ENCODE results near the gene TECPR2.
"Not testable (repeated sequence)": the region's sequence is repeated elsewhere in the genome, so short reads cannot be mapped to it uniquely, and the experiment has no call there.

TECPR2 gene

DNA sequence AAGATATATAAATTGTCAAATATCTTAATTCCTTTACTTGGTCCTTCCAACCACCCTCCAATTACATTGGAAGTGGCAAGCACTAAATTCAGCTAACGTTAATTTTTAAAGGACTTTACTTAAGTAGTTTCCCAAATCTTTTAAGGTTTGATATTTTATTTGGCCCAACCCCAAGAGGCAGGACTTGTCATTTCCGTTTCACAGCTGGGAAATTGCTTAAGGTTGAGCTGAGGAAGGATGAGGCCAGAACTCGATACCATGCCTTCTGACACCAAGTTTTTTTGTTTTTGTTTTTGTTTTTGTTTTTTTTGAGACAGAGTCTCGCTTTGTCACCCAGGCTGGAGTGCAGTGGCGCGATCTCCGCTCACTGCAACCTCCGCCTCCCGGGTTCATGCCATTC is 11.1 kb upstream of the TECPR2 start:
- peaks cover 22 to 24% of the 10 kb centered on the region in 2 experiments for H3K36me3 ChIP-seq (ENCODE audit: control insufficient read depth in 1 of 2, insufficient read depth in 2 of 2, low read length in 2 of 2)
- not testable (repeated sequence) for H2AK5ac ChIP-seq (ENCODE audit: low read length); H3K4me3 ChIP-seq (ENCODE audit: low read depth, low read length); H3K27me3 ChIP-seq (ENCODE audit: insufficient read depth, low read length); DNase-seq; H3K79me1 ChIP-seq (ENCODE audit: low read length); H2BK120ac ChIP-seq (ENCODE audit: insufficient read depth, low read length, poor library complexity); H3K9me3 ChIP-seq (ENCODE audit: insufficient read depth, low read depth, low read length); H3K9ac ChIP-seq (ENCODE audit: low read length); H4K12ac ChIP-seq (ENCODE audit: low read depth, low read length); H3K4me1 ChIP-seq (ENCODE audit: control insufficient read depth in 1 of 2, insufficient read depth in 2 of 2, low read length in 2 of 2); H3K23ac ChIP-seq (ENCODE audit: low read length); H3K14ac ChIP-seq (ENCODE audit: low read length); H4K8ac ChIP-seq (ENCODE audit: low read depth, low read length); H3K18ac ChIP-seq (ENCODE audit: low read length); H2BK12ac ChIP-seq (ENCODE audit: low read length); H4K91ac ChIP-seq (ENCODE audit: low read depth, low read length); H3K4ac ChIP-seq (ENCODE audit: low read depth, low read length); H2AFZ ChIP-seq (ENCODE audit: insufficient read depth, low read length, poor library complexity); H2BK5ac ChIP-seq (ENCODE audit: low read depth, low read length, poor library complexity); H3K4me2 ChIP-seq (ENCODE audit: low read length); H3K79me2 ChIP-seq (ENCODE audit: control insufficient read depth, insufficient read depth, low read length, poor library complexity); H3K27ac ChIP-seq (ENCODE audit: low read depth, low read length)
- no CpG with 5 or more reads among the region's 9 CpGs for WGBS (ENCODE audit: extremely low coverage, insufficient coverage, insufficient read length)

DNA sequence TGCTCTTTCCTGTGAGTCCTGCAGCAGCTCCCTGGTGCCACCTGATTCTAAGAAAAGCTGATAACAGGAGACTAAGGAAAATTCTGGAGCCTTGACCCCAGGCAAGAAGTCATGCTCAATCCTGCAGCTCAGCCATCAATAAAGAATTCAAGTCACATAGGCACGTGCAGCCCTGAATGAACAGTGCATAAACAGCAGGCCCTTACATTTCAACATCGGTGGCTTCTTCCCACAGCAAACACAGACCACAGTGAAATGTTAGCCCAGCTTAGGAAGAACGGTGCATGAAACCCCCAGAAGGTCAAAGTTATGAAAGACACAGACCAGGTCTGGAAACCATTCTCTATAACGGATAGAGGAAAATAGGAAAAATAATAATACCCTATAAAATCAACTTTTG is 10.5 kb upstream of the TECPR2 start:
- Histone ChIP-seq H4K8ac (ENCODE audit: low read depth, low read length) (no peak overlapping the region), H4K91ac (ENCODE audit: low read depth, low read length) (no peak overlapping the region), H3K4ac (ENCODE audit: low read depth, low read length) (no peak overlapping the region), H3K36me3 (ENCODE audit: control insufficient read depth in 1 of 2, insufficient read depth in 2 of 2, low read length in 2 of 2) (peaks cover 21 to 22% of the 10 kb centered on the region in 2 experiments), H3K18ac (ENCODE audit: low read length) (no peak overlapping the region), H3K79me2 (ENCODE audit: control insufficient read depth, insufficient read depth, low read length, poor library complexity) (no peaks in the 10 kb centered on the region), H3K27me3 (ENCODE audit: insufficient read depth, low read length) (no peaks in the 10 kb centered on the region), H3K4me1 (ENCODE audit: control insufficient read depth in 1 of 2, insufficient read depth in 2 of 2, low read length in 2 of 2) (no peaks in the 10 kb centered on the region), H2BK120ac (ENCODE audit: insufficient read depth, low read length, poor library complexity) (no peak overlapping the region), H3K23ac (ENCODE audit: low read length) (no peak overlapping the region), H3K14ac (ENCODE audit: low read length) (no peak overlapping the region), H2BK5ac (ENCODE audit: low read depth, low read length, poor library complexity) (no peak overlapping the region), H2BK12ac (ENCODE audit: low read length) (no peak overlapping the region), H3K27ac (ENCODE audit: low read depth, low read length) (no peak overlapping the region), H2AK5ac (ENCODE audit: low read length) (no peak overlapping the region), H3K4me3 (ENCODE audit: low read depth, low read length) (no peak overlapping the region), H3K9ac (ENCODE audit: low read length) (no peak overlapping the region), H3K79me1 (ENCODE audit: low read length) (no peaks in the 10 kb centered on the region), H4K12ac (ENCODE audit: low read depth, low read length) (no peak overlapping the region), H3K9me3 (ENCODE audit: insufficient read depth, low read depth, low read length) (no peaks in the 10 kb centered on the region), H2AFZ (ENCODE audit: insufficient read depth, low read length, poor library complexity) (no peak overlapping the region), H3K4me2 (ENCODE audit: low read length) (no peak overlapping the region)
- no CpG with 5 or more reads among the region's 4 CpGs for WGBS (ENCODE audit: extremely low coverage, insufficient coverage, insufficient read length)
- DNase-seq = no peak

DNA sequence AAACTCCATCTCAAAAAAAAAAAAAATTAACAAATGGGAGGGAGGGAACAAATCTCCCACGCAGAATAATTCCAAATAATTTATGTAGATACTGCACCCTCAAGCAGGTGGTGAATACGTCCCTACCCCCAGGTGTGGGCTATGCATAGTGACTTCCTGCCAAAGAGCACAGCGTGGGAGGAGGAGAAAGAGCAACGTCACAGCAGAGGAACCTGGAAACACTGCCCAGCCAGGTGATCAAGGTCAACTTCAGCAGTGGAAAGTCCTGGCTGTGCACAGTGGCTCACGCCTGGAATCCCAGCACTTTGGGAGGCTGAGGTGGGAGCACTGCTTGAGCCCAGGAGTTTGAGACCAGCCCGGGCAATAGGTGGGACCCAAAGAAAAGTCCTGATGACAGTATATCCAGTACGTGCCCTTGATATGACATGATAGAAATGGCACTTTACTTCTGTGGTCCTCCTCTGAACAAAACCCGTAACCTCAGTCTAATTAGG is 9.6 kb upstream of the TECPR2 start:
- Histone ChIP-seq H3K79me1 (ENCODE audit: low read length) (no peaks in the 10 kb centered on the region), H3K4me3 (ENCODE audit: low read depth, low read length) (no peak overlapping the region), H2AK5ac (ENCODE audit: low read length) (no peak overlapping the region), H2BK120ac (ENCODE audit: insufficient read depth, low read length, poor library complexity) (no peak overlapping the region), H4K12ac (ENCODE audit: low read depth, low read length) (no peak overlapping the region), H2BK12ac (ENCODE audit: low read length) (no peak overlapping the region), H2AFZ (ENCODE audit: insufficient read depth, low read length, poor library complexity) (no peak overlapping the region), H3K27me3 (ENCODE audit: insufficient read depth, low read length) (no peaks in the 10 kb centered on the region), H3K36me3 (ENCODE audit: control insufficient read depth in 1 of 2, insufficient read depth in 2 of 2, low read length in 2 of 2) (peaks cover 17 to 22% of the 10 kb centered on the region in 2 experiments), H3K18ac (ENCODE audit: low read length) (no peak overlapping the region), H3K4me1 (ENCODE audit: control insufficient read depth in 1 of 2, insufficient read depth in 2 of 2, low read length in 2 of 2) (no peaks in the 10 kb centered on the region), H3K4me2 (ENCODE audit: low read length) (no peak overlapping the region), H4K8ac (ENCODE audit: low read depth, low read length) (no peak overlapping the region), H3K9ac (ENCODE audit: low read length) (no peak overlapping the region), H3K27ac (ENCODE audit: low read depth, low read length) (no peak overlapping the region), H3K14ac (ENCODE audit: low read length) (no peak overlapping the region), H3K4ac (ENCODE audit: low read depth, low read length) (no peak overlapping the region), H4K91ac (ENCODE audit: low read depth, low read length) (no peak overlapping the region), H3K23ac (ENCODE audit: low read length) (no peak overlapping the region), H3K9me3 (ENCODE audit: insufficient read depth, low read depth, low read length) (no peaks in the 10 kb centered on the region), H3K79me2 (ENCODE audit: control insufficient read depth, insufficient read depth, low read length, poor library complexity) (no peaks in the 10 kb centered on the region), H2BK5ac (ENCODE audit: low read depth, low read length, poor library complexity) (no peak overlapping the region)
- DNase-seq = no peak
- WGBS (ENCODE audit: extremely low coverage, insufficient coverage, insufficient read length) = no CpG with 5 or more reads among the region's 8 CpGs

DNA sequence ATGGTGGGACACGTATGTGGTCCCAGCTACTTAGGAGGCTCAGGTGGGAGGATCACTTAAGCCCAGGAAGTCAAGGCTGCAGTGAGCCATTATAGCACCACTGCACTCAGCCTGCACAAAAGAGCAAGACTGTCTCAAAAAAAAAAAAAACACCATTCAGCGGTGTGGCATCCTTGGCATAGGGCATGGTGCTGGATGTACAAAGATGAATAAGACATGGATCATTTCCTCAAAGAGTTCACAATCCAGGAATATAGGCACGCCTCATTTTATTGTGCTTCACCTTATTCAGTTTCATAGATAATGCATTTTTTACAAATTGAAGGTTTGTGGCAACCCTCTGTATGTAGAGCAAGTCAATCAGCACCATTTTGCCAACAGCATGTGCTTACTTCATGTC is 6.5 kb upstream of the TECPR2 start:
- Histone ChIP-seq H3K4ac (ENCODE audit: low read depth, low read length) (no peak overlapping the region), H4K8ac (ENCODE audit: low read depth, low read length) (no peak overlapping the region), H4K12ac (ENCODE audit: low read depth, low read length) (no peak overlapping the region), H3K23ac (ENCODE audit: low read length) (no peak overlapping the region), H4K91ac (ENCODE audit: low read depth, low read length) (no peak overlapping the region), H3K27ac (ENCODE audit: low read depth, low read length) (no peak overlapping the region), H2AFZ (ENCODE audit: insufficient read depth, low read length, poor library complexity) (no peak overlapping the region), H3K18ac (ENCODE audit: low read length) (no peak overlapping the region), H3K4me1 (ENCODE audit: control insufficient read depth in 1 of 2, insufficient read depth in 2 of 2, low read length in 2 of 2) (no peaks in the 10 kb centered on the region), H3K9me3 (ENCODE audit: insufficient read depth, low read depth, low read length) (no peaks in the 10 kb centered on the region), H3K4me2 (ENCODE audit: low read length) (no peak overlapping the region), H2AK5ac (ENCODE audit: low read length) (no peak overlapping the region), H2BK5ac (ENCODE audit: low read depth, low read length, poor library complexity) (no peak overlapping the region), H3K14ac (ENCODE audit: low read length) (no peak overlapping the region), H3K9ac (ENCODE audit: low read length) (no peak overlapping the region), H3K27me3 (ENCODE audit: insufficient read depth, low read length) (no peaks in the 10 kb centered on the region), H3K36me3 (ENCODE audit: control insufficient read depth in 1 of 2, insufficient read depth in 2 of 2, low read length in 2 of 2) (peaks cover 13 to 17% of the 10 kb centered on the region in 2 experiments), H3K79me2 (ENCODE audit: control insufficient read depth, insufficient read depth, low read length, poor library complexity) (no peaks in the 10 kb centered on the region), H2BK12ac (ENCODE audit: low read length) (no peak overlapping the region), H3K79me1 (ENCODE audit: low read length) (no peaks in the 10 kb centered on the region), H3K4me3 (ENCODE audit: low read depth, low read length) (no peak overlapping the region), H2BK120ac (ENCODE audit: insufficient read depth, low read length, poor library complexity) (no peak overlapping the region)
- no peak for DNase-seq
- WGBS (ENCODE audit: extremely low coverage, insufficient coverage, insufficient read length) = no CpG with 5 or more reads among the region's 3 CpGs
